ENCODE measurements around the gene UQCC5. TPM values are rescaled to one million over a fixed set of nuclear protein-coding genes. Genes with fewer than 3 reads are reported as not detected.

The UQCC5 gene
- total RNA-seq, 1 experiment from 2014 or later, result 37.8 TPM

DNA sequence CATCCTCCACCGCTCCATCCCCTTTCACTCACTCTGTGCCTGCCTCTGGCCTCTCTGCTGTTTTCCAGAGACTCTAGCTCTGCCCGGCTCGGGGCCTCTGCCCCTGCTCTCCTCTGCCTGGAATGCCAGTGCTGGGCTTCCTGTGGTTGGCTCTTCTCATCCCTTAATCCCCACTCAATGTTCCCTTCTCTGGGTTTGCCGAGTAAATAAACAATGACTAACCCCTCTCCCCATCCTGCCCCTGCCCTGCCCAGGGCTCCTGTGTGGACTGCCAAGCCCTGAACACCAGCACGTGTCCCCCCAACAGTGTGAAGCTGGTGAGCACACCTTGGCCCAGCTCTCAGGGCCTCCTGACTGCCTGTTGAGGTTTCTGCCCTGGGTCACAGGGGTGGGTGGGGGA is 29.0 kb upstream of the UQCC5 start (continued):
- TF ChIP-seq, protein P1, sequence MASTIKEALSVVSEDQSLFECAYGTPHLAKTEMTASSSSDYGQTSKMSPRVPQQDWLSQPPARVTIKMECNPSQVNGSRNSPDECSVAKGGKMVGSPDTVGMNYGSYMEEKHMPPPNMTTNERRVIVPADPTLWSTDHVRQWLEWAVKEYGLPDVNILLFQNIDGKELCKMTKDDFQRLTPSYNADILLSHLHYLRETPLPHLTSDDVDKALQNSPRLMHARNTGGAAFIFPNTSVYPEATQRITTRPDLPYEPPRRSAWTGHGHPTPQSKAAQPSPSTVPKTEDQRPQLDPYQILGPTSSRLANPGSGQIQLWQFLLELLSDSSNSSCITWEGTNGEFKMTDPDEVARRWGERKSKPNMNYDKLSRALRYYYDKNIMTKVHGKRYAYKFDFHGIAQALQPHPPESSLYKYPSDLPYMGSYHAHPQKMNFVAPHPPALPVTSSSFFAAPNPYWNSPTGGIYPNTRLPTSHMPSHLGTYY (CRISPR knock-in tag; IDR thresholded peaks at IDR 0.05), result no peak
- TF ChIP-seq, protein P2, sequence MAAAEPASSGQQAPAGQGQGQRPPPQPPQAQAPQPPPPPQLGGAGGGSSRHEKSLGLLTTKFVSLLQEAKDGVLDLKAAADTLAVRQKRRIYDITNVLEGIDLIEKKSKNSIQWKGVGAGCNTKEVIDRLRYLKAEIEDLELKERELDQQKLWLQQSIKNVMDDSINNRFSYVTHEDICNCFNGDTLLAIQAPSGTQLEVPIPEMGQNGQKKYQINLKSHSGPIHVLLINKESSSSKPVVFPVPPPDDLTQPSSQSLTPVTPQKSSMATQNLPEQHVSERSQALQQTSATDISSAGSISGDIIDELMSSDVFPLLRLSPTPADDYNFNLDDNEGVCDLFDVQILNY (CRISPR knock-in tag; IDR thresholded peaks at IDR 0.05), result no peak
- TF ChIP-seq GABPB1 (CRISPR knock-in tag; IDR thresholded peaks at IDR 0.05) (no peak), EMX1 (CRISPR knock-in tag; IDR thresholded peaks at IDR 0.05) (no peak), SP1 (CRISPR knock-in tag; conservative IDR thresholded peaks at IDR 0.05) (no peak)
- TF ChIP-seq, protein P3, sequence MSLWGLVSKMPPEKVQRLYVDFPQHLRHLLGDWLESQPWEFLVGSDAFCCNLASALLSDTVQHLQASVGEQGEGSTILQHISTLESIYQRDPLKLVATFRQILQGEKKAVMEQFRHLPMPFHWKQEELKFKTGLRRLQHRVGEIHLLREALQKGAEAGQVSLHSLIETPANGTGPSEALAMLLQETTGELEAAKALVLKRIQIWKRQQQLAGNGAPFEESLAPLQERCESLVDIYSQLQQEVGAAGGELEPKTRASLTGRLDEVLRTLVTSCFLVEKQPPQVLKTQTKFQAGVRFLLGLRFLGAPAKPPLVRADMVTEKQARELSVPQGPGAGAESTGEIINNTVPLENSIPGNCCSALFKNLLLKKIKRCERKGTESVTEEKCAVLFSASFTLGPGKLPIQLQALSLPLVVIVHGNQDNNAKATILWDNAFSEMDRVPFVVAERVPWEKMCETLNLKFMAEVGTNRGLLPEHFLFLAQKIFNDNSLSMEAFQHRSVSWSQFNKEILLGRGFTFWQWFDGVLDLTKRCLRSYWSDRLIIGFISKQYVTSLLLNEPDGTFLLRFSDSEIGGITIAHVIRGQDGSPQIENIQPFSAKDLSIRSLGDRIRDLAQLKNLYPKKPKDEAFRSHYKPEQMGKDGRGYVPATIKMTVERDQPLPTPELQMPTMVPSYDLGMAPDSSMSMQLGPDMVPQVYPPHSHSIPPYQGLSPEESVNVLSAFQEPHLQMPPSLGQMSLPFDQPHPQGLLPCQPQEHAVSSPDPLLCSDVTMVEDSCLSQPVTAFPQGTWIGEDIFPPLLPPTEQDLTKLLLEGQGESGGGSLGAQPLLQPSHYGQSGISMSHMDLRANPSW (CRISPR knock-in tag; conservative IDR thresholded peaks at IDR 0.05; ENCODE audit: low read depth), result no peak
- TF ChIP-seq, protein P4, sequence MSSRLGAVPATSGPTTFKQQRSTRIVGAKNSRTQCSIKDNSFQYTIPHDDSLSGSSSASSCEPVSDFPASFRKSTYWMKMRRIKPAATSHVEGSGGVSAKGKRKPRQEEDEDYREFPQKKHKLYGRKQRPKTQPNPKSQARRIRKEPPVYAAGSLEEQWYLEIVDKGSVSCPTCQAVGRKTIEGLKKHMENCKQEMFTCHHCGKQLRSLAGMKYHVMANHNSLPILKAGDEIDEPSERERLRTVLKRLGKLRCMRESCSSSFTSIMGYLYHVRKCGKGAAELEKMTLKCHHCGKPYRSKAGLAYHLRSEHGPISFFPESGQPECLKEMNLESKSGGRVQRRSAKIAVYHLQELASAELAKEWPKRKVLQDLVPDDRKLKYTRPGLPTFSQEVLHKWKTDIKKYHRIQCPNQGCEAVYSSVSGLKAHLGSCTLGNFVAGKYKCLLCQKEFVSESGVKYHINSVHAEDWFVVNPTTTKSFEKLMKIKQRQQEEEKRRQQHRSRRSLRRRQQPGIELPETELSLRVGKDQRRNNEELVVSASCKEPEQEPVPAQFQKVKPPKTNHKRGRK (CRISPR knock-in tag; IDR thresholded peaks at IDR 0.05; ENCODE audit: borderline replicate concordance), result no peak

DNA sequence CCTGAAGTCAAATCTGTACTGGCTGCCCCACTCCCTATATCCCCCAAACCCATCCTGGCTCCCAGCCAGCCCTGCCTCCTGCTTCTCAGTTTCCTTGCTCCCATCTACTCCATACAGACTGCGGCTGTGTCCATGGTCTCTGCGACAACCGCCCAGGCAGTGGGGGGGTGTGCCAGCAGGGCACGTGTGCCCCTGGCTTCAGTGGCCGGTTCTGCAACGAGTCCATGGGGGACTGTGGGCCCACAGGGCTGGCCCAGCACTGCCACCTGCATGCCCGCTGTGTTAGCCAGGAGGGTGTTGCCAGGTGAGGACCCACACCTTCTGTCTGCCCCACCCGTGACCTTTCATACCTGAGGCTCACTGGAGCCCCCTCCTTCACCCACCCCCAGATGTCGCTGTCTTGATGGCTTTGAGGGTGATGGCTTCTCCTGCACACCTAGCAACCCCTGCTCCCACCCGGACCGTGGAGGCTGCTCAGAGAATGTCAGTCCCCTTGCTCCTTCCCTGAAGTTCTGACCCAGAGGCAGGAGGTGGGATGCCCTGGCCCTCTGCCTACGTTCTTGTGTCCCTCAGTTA is 26.6 kb upstream of the UQCC5 start:
- H3K4me1 Mint-ChIP-seq, result no peaks in the 10 kb centered on the region
- TF ChIP-seq CREB1 (CRISPR knock-in tag; IDR thresholded peaks at IDR 0.05), result no peak
- no peak for TF ChIP-seq FOXP1 (CRISPR knock-in tag; IDR thresholded peaks at IDR 0.05; ENCODE audit: borderline replicate concordance)
- no peak for TF ChIP-seq MXD4 (CRISPR knock-in tag; IDR thresholded peaks at IDR 0.05; ENCODE audit: borderline replicate concordance)
- TF ChIP-seq, protein P5, sequence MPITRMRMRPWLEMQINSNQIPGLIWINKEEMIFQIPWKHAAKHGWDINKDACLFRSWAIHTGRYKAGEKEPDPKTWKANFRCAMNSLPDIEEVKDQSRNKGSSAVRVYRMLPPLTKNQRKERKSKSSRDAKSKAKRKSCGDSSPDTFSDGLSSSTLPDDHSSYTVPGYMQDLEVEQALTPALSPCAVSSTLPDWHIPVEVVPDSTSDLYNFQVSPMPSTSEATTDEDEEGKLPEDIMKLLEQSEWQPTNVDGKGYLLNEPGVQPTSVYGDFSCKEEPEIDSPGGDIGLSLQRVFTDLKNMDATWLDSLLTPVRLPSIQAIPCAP (CRISPR knock-in tag; IDR thresholded peaks at IDR 0.05), result no peak
- TF ChIP-seq, protein P6, sequence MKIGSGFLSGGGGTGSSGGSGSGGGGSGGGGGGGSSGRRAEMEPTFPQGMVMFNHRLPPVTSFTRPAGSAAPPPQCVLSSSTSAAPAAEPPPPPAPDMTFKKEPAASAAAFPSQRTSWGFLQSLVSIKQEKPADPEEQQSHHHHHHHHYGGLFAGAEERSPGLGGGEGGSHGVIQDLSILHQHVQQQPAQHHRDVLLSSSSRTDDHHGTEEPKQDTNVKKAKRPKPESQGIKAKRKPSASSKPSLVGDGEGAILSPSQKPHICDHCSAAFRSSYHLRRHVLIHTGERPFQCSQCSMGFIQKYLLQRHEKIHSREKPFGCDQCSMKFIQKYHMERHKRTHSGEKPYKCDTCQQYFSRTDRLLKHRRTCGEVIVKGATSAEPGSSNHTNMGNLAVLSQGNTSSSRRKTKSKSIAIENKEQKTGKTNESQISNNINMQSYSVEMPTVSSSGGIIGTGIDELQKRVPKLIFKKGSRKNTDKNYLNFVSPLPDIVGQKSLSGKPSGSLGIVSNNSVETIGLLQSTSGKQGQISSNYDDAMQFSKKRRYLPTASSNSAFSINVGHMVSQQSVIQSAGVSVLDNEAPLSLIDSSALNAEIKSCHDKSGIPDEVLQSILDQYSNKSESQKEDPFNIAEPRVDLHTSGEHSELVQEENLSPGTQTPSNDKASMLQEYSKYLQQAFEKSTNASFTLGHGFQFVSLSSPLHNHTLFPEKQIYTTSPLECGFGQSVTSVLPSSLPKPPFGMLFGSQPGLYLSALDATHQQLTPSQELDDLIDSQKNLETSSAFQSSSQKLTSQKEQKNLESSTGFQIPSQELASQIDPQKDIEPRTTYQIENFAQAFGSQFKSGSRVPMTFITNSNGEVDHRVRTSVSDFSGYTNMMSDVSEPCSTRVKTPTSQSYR (CRISPR knock-in tag; IDR thresholded peaks at IDR 0.05), result no peak
- TF ChIP-seq ZNF263 (CRISPR knock-in tag; IDR thresholded peaks at IDR 0.05; ENCODE audit: low read depth), result no peak
- no peak for TF ChIP-seq NR3C1 (CRISPR knock-in tag; conservative IDR thresholded peaks at IDR 0.05; ENCODE audit: low read depth)
- TF ChIP-seq, protein P7, sequence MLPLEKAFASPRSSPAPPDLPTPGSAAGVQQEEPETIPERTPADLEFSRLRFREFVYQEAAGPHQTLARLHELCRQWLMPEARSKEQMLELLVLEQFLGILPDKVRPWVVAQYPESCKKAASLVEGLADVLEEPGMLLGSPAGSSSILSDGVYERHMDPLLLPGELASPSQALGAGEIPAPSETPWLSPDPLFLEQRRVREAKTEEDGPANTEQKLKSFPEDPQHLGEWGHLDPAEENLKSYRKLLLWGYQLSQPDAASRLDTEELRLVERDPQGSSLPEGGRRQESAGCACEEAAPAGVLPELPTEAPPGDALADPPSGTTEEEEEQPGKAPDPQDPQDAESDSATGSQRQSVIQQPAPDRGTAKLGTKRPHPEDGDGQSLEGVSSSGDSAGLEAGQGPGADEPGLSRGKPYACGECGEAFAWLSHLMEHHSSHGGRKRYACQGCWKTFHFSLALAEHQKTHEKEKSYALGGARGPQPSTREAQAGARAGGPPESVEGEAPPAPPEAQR (CRISPR knock-in tag; IDR thresholded peaks at IDR 0.05), result no peak
- TF ChIP-seq TEAD1 (CRISPR knock-in tag; IDR thresholded peaks at IDR 0.05), result no peak
- no peak for TF ChIP-seq JAZF1 (CRISPR knock-in tag; IDR thresholded peaks at IDR 0.05)
- TF ChIP-seq FOXK1 (CRISPR knock-in tag; IDR thresholded peaks at IDR 0.05), result no peak
- TF ChIP-seq, protein P8, sequence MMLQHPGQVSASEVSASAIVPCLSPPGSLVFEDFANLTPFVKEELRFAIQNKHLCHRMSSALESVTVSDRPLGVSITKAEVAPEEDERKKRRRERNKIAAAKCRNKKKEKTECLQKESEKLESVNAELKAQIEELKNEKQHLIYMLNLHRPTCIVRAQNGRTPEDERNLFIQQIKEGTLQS (CRISPR knock-in tag; conservative IDR thresholded peaks at IDR 0.05), result no peak
- TF ChIP-seq, protein P9, sequence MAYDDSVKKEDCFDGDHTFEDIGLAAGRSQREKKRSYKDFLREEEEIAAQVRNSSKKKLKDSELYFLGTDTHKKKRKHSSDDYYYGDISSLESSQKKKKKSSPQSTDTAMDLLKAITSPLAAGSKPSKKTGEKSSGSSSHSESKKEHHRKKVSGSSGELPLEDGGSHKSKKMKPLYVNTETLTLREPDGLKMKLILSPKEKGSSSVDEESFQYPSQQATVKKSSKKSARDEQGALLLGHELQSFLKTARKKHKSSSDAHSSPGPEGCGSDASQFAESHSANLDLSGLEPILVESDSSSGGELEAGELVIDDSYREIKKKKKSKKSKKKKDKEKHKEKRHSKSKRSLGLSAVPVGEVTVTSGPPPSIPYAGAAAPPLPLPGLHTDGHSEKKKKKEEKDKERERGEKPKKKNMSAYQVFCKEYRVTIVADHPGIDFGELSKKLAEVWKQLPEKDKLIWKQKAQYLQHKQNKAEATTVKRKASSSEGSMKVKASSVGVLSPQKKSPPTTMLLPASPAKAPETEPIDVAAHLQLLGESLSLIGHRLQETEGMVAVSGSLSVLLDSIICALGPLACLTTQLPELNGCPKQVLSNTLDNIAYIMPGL (CRISPR knock-in tag; IDR thresholded peaks at IDR 0.05), result no peak
- DNase-seq (ENCODE audit: low spot score), result no peak
- no peaks in the 10 kb centered on the region; the same call in 1 of the 2 replicates for H3K27me3 Mint-ChIP-seq (ENCODE audit: low read depth)
- no peaks in the 10 kb centered on the region for H3K36me3 Mint-ChIP-seq
- H3K9me3 Mint-ChIP-seq, result no peaks in the 10 kb centered on the region
- H3K27ac Mint-ChIP-seq, result no peak overlapping the region
- POLR2A ChIA-PET, result no interaction called here
- CTCF ChIA-PET, result no interaction called here
- H3K4me3 Mint-ChIP-seq, result no peak overlapping the region
- no peak for ATAC-seq
